Calu3 (cell line): ENCODE results near the gene FHL2. TPM values are rescaled to one million over a fixed set of nuclear protein-coding genes. Genes with fewer than 3 reads are reported as not detected.

ENCODE experiments used
- BruUV-seq: library from RNA; stranded (reverse); fragments of 400-500 nt; replicated peaks from 2 replicates; lab custom pipeline; 2021; lab: Mats Ljungman, UMichigan
- CTCF ChIA-PET: fragments of 300-600 bp; sonication (Branson Sonifier 250); formaldehyde crosslinking; loops from one replicate; lab custom pipeline; 2022; ENCODE audit warnings: antibody characterized with exemption; lab: Charles Lee
- DNase-seq: peaks from one replicate; pipeline ENCODE4 v3.0.0; 2022
- H3K27ac Mint-ChIP-seq: one replicate; pipeline ENCODE4 v1.8.0; 2022; ENCODE audit warnings: mixed read lengths; ENCODE audit not compliant: unreplicated experiment
- H3K27me3 Mint-ChIP-seq: one replicate; pipeline ENCODE4 v1.8.0; 2022; ENCODE audit warnings: mixed read lengths; ENCODE audit not compliant: unreplicated experiment
- H3K36me3 Mint-ChIP-seq: one replicate; pipeline ENCODE4 v1.8.0; 2022; ENCODE audit warnings: mild to moderate bottlenecking, moderate library complexity, mixed read lengths; ENCODE audit not compliant: insufficient read depth, unreplicated experiment
- H3K4me1 Mint-ChIP-seq: one replicate; pipeline ENCODE4 v1.8.0; 2022; ENCODE audit warnings: mild to moderate bottlenecking, low read depth, mixed read lengths; ENCODE audit not compliant: unreplicated experiment
- H3K4me3 Mint-ChIP-seq: one replicate; pipeline ENCODE4 v1.8.0; 2022; ENCODE audit warnings: mild to moderate bottlenecking, low read depth, moderate library complexity, mixed read lengths; ENCODE audit not compliant: unreplicated experiment
- H3K9me3 Mint-ChIP-seq: one replicate; pipeline ENCODE4 v1.8.0; 2022; ENCODE audit warnings: low read depth, mixed read lengths; ENCODE audit not compliant: unreplicated experiment
- CTCF ChIP-seq: fragments of 200-600 bp; IDR thresholded peaks from one replicate; pipeline ENCODE4 v1.8.0; 2022; ENCODE audit warnings: antibody characterized with exemption; ENCODE audit not compliant: unreplicated experiment
- intact Hi-C: fragments of 100-400 bp; cut with micrococcal nuclease; formaldehyde crosslinking; loops from one replicate; pipeline ENCODE4 v1.10.0; 2022; ENCODE audit not compliant: unreplicated experiment
- total RNA-seq: library from RNA; stranded (reverse); gene quantifications from 2 replicates; pipeline ENCODE4 v1.2.3, GENCODE V29; 2022

Gene FHL2
- total RNA-seq, 1 experiment from 2014 or later: 51.9 TPM

GRCh38 chr2:105421053-105421452 lies 22.2 kb upstream of the FHL2 start:
- DNase-seq: no peak
- Mint-ChIP-seq H3K9me3 (no peaks in the 10 kb centered on the region), H3K27ac (no peak overlapping the region), H3K27me3 (no peaks in the 10 kb centered on the region), H3K4me1 (peaks cover 8% of the 10 kb centered on the region), H3K4me3 (no peak overlapping the region), H3K36me3 (no peaks in the 10 kb centered on the region)
- no TSS peak for BruUV-seq
- CTCF ChIA-PET: no interaction called here
- no peak for TF ChIP-seq CTCF
- intact Hi-C loops: no loop called here

GRCh38 chr2:105418522-105418921 lies 19.7 kb upstream of the FHL2 start:
- H3K27me3 Mint-ChIP-seq: no peaks in the 10 kb centered on the region
- TF ChIP-seq CTCF: no peak
- BruUV-seq: no TSS peak
- no peak overlapping the region for H3K4me3 Mint-ChIP-seq
- no peaks in the 10 kb centered on the region for H3K4me1 Mint-ChIP-seq
- intact Hi-C loops: no loop called here
- H3K27ac Mint-ChIP-seq: no peak overlapping the region
- H3K9me3 Mint-ChIP-seq: no peaks in the 10 kb centered on the region
- CTCF ChIA-PET: interaction anchor here (1.0 kb wide), 2 partner anchors 15 to 123 kb away, joined by 3 to 14 read pairs; no protein-coding TSS in a partner anchor
- no peaks in the 10 kb centered on the region for H3K36me3 Mint-ChIP-seq
- DNase-seq: no peak

- Mint-ChIP-seq H3K36me3 (no peaks in the 10 kb centered on the region), H3K4me3 (no peak overlapping the region), H3K9me3 (no peaks in the 10 kb centered on the region), H3K4me1 (peaks cover 1% of the 10 kb centered on the region), H3K27ac (no peak overlapping the region), H3K27me3 (no peaks in the 10 kb centered on the region)
- no peak for TF ChIP-seq CTCF
- no peak for DNase-seq
- BruUV-seq: no TSS peak
- intact Hi-C loops: no loop called here
- CTCF ChIA-PET: interaction anchor here (0.5 to 1.0 kb wide), 4 partner anchors 14 to 123 kb away, joined by 3 to 14 read pairs (median 4); no protein-coding TSS in a partner anchor
Observed at GRCh38 chr2:105417857-105418436, 19.1 kb upstream of the FHL2 start.

GRCh38 chr2:105416156-105416555 lies 17.3 kb upstream of the FHL2 start:
- Mint-ChIP-seq H3K27ac (no peak overlapping the region), H3K4me3 (no peak overlapping the region), H3K4me1 (peaks cover 17% of the 10 kb centered on the region), H3K9me3 (peaks cover 6% of the 10 kb centered on the region), H3K36me3 (no peaks in the 10 kb centered on the region), H3K27me3 (no peaks in the 10 kb centered on the region)
- no peak for TF ChIP-seq CTCF
- no TSS peak for BruUV-seq
- intact Hi-C loops: no loop called here
- DNase-seq: no peak
- CTCF ChIA-PET: no interaction called here
